ENCODE measurements around the gene ATP8B1. TPM values are rescaled to one million over a fixed set of nuclear protein-coding genes. Genes with fewer than 3 reads are reported as not detected.

ATP8B1 gene
- total and polyA plus RNA-seq, 2 experiments from 2014 or later = 15.8 to 43.9 TPM

GRCh38 chr18:57660961-57661360 is 142.2 kb downstream of the ATP8B1 start:
- Histone ChIP-seq H3K27me3 (replicated peaks; ENCODE audit: insufficient read depth) (no peaks in the 10 kb centered on the region), H3K79me2 (ENCODE audit: insufficient read depth) (peaks cover 89% of the 10 kb centered on the region), H3K9ac (no peak overlapping the region), H3F3A (ENCODE audit: insufficient read depth) (peaks cover 25% of the 10 kb centered on the region; the same call in 1 of the 2 replicates), H3K4me3 (no peak overlapping the region), H2AFZ (no peak overlapping the region), H3K4me1 (ENCODE audit: insufficient read depth) (no peaks in the 10 kb centered on the region), H3K36me3 (ENCODE audit: low read depth) (peaks cover 78% of the 10 kb centered on the region), H3K27ac (peak overlapping the region; percentile 15; the same call in 1 of the 2 replicates), H3K9me2 (ENCODE audit: insufficient read depth) (no peaks in the 10 kb centered on the region), H3K9me3 (ENCODE audit: low read depth) (no peaks in the 10 kb centered on the region), H4K20me1 (ENCODE audit: insufficient read depth) (no peaks in the 10 kb centered on the region), H3K4me2 (ENCODE audit: unreplicated experiment) (no peak overlapping the region)
- peak; percentile 52 for DNase-seq
- TF ChIP-seq EZH2phosphoT487 (IDR thresholded peaks at IDR 0.05; ENCODE audit: insufficient read depth, low read depth) (no peak), EZH2 (IDR thresholded peaks at IDR 0.05; ENCODE audit: insufficient read depth, poor library complexity, severe bottlenecking) (no peak)
- WGBS, 2 experiments (ENCODE audit: low coverage in 1 of 2, low lambda C conversion rate in 2 of 2, missing lambda C conversion rate in 2 of 2) = 75 to 80% methylated on average over 11 of the region's 11 CpGs
- in situ Hi-C loops (cut with MboI) = no loop called here

- 97 to 98% methylated on average over 11 of the region's 11 CpGs for WGBS, 2 experiments (ENCODE audit: low coverage in 1 of 2, low lambda C conversion rate in 2 of 2, missing lambda C conversion rate in 2 of 2)
- Histone ChIP-seq H3K27ac (no peak overlapping the region), H3K4me1 (ENCODE audit: insufficient read depth) (no peaks in the 10 kb centered on the region), H4K20me1 (ENCODE audit: insufficient read depth) (no peaks in the 10 kb centered on the region), H3K4me3 (no peak overlapping the region), H3K9me3 (ENCODE audit: low read depth) (no peaks in the 10 kb centered on the region), H2AFZ (no peak overlapping the region), H3K27me3 (replicated peaks; ENCODE audit: insufficient read depth) (no peaks in the 10 kb centered on the region), H3F3A (ENCODE audit: insufficient read depth) (peaks cover 11% of the 10 kb centered on the region; the same call in 1 of the 2 replicates), H3K79me2 (ENCODE audit: insufficient read depth) (peaks cover 88% of the 10 kb centered on the region), H3K36me3 (ENCODE audit: low read depth) (peaks cover 80% of the 10 kb centered on the region), H3K9ac (no peak overlapping the region), H3K4me2 (ENCODE audit: unreplicated experiment) (no peak overlapping the region), H3K9me2 (ENCODE audit: insufficient read depth) (no peaks in the 10 kb centered on the region)
- DNase-seq = no peak
- in situ Hi-C loops (cut with MboI) = no loop called here
- TF ChIP-seq EZH2phosphoT487 (IDR thresholded peaks at IDR 0.05; ENCODE audit: insufficient read depth, low read depth) (no peak), EZH2 (IDR thresholded peaks at IDR 0.05; ENCODE audit: insufficient read depth, poor library complexity, severe bottlenecking) (no peak)
These were observed 143.5 kb downstream of the ATP8B1 start for GRCh38 chr18:57659460-57660102.

GRCh38 chr18:57657542-57657941 is 145.6 kb downstream of the ATP8B1 start:
- TF ChIP-seq EZH2phosphoT487 (IDR thresholded peaks at IDR 0.05; ENCODE audit: insufficient read depth, low read depth) (no peak), EZH2 (IDR thresholded peaks at IDR 0.05; ENCODE audit: insufficient read depth, poor library complexity, severe bottlenecking) (no peak)
- Histone ChIP-seq H3K79me2 (ENCODE audit: insufficient read depth) (peaks cover 78% of the 10 kb centered on the region), H3K9ac (no peak overlapping the region), H3F3A (ENCODE audit: insufficient read depth) (peaks cover 12% of the 10 kb centered on the region; the same call in 1 of the 2 replicates), H3K4me3 (no peak overlapping the region), H3K9me3 (ENCODE audit: low read depth) (no peaks in the 10 kb centered on the region), H4K20me1 (ENCODE audit: insufficient read depth) (no peaks in the 10 kb centered on the region), H3K27me3 (replicated peaks; ENCODE audit: insufficient read depth) (no peaks in the 10 kb centered on the region), H2AFZ (no peak overlapping the region), H3K9me2 (ENCODE audit: insufficient read depth) (no peaks in the 10 kb centered on the region), H3K36me3 (ENCODE audit: low read depth) (peaks cover 81% of the 10 kb centered on the region), H3K4me1 (ENCODE audit: insufficient read depth) (no peaks in the 10 kb centered on the region), H3K27ac (peak overlapping the region; percentile 37), H3K4me2 (ENCODE audit: unreplicated experiment) (no peak overlapping the region)
- DNase-seq = peak; percentile 18
- in situ Hi-C loops (cut with MboI) = no loop called here
- 25 to 30% methylated on average over 2 of the region's 2 CpGs for WGBS, 2 experiments (ENCODE audit: low coverage in 1 of 2, low lambda C conversion rate in 2 of 2, missing lambda C conversion rate in 2 of 2)

GRCh38 chr18:57655740-57656139 is 147.4 kb downstream of the ATP8B1 start:
- Histone ChIP-seq H3K4me2 (ENCODE audit: unreplicated experiment) (no peak overlapping the region), H3K9me3 (ENCODE audit: low read depth) (no peaks in the 10 kb centered on the region), H3K36me3 (ENCODE audit: low read depth) (peaks cover 81% of the 10 kb centered on the region), H3K27me3 (replicated peaks; ENCODE audit: insufficient read depth) (no peaks in the 10 kb centered on the region), H3F3A (ENCODE audit: insufficient read depth) (peaks cover 29% of the 10 kb centered on the region), H3K27ac (no peak overlapping the region), H2AFZ (no peak overlapping the region), H3K79me2 (ENCODE audit: insufficient read depth) (peaks cover 79% of the 10 kb centered on the region), H3K9ac (no peak overlapping the region), H4K20me1 (ENCODE audit: insufficient read depth) (no peaks in the 10 kb centered on the region), H3K4me3 (no peak overlapping the region), H3K9me2 (ENCODE audit: insufficient read depth) (no peaks in the 10 kb centered on the region), H3K4me1 (ENCODE audit: insufficient read depth) (no peaks in the 10 kb centered on the region)
- in situ Hi-C loops (cut with MboI) = no loop called here
- no peak for TF ChIP-seq EZH2phosphoT487 (IDR thresholded peaks at IDR 0.05; ENCODE audit: insufficient read depth, low read depth)
- TF ChIP-seq EZH2 (IDR thresholded peaks at IDR 0.05; ENCODE audit: insufficient read depth, poor library complexity, severe bottlenecking) = no peak
- no peak for DNase-seq
- 93 to 100% methylated on average over 2 of the region's 2 CpGs for WGBS, 2 experiments (ENCODE audit: low coverage in 1 of 2, low lambda C conversion rate in 2 of 2, missing lambda C conversion rate in 2 of 2)

Measured in GM23248 (cell line).